ENCODE measurements around the gene PRPF4. TPM values are rescaled to one million over a fixed set of nuclear protein-coding genes. Genes with fewer than 3 reads are reported as not detected.

Gene PRPF4
- total RNA-seq, 1 donor from 2014 or later = 13.2 TPM

DNA sequence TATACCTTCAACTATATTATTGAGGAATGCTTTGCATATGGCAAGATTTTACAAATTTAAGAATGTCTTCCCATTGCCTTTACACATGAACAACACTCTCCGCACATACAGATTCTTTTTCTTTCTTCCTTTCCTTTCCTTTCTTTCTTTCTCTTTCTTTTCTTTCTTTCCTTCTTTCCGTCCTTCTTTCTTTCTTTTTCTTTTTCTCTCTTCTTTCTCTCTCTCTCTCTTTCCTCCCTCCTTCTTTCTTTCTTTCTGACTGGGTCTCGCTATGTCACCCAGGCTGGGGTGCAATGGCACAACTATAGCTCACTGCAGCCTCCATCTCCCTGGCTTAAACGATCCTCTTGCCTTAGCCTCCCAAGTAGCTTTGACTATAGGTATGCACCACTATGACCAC lies 50.8 kb downstream of the PRPF4 start:
- intact Hi-C loops (cut with DNase I) = no loop called here
- DNase-seq (no peak), ATAC-seq (no peak)
- Histone ChIP-seq H3K36me3 (no peaks in the 10 kb centered on the region), H3K27me3 (no peaks in the 10 kb centered on the region), H3K4me3 (no peak overlapping the region), H3K4me1 (no peaks in the 10 kb centered on the region), H3K27ac (no peak overlapping the region), H3K9me3 (no peaks in the 10 kb centered on the region)
- TF ChIP-seq, protein P1, sequence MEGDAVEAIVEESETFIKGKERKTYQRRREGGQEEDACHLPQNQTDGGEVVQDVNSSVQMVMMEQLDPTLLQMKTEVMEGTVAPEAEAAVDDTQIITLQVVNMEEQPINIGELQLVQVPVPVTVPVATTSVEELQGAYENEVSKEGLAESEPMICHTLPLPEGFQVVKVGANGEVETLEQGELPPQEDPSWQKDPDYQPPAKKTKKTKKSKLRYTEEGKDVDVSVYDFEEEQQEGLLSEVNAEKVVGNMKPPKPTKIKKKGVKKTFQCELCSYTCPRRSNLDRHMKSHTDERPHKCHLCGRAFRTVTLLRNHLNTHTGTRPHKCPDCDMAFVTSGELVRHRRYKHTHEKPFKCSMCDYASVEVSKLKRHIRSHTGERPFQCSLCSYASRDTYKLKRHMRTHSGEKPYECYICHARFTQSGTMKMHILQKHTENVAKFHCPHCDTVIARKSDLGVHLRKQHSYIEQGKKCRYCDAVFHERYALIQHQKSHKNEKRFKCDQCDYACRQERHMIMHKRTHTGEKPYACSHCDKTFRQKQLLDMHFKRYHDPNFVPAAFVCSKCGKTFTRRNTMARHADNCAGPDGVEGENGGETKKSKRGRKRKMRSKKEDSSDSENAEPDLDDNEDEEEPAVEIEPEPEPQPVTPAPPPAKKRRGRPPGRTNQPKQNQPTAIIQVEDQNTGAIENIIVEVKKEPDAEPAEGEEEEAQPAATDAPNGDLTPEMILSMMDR (IDR thresholded peaks at IDR 0.05) = no peak

DNA sequence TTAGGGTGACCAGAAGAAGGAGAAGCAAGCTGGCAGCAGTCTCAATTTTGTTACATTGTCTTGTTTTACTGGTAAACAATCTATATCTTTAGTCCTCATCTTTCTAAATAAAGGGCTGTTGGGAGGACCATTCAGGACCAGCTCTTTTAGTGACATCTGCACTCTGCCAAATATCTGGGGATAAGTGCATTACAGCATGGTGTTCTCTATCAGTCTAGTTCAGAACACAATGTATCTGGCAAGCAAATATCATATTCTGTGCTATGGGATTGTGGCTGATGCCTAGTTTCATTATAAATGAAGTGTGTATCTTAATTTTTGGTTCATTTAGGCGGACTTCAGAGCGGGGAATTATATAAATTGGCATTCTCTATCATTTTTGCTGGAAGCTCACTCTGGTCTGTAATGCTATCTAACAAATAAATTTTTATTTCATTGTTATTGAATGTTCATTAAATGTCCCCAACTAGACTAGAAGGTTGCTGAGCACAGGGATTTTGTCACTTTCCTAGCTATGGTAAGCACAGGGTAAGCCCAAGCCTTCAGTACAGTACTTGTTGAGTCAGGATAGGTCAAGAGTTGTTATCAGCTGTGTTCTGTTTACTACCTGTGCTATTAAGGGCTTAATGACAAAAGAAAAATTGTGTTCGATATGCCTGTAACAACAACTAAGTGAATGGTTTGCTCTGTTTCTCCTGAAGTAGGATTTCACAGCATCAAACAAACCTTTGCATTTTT lies 52.8 kb downstream of the PRPF4 start:
- Histone ChIP-seq H3K9me3 (no peaks in the 10 kb centered on the region), H3K27ac (no peak overlapping the region), H3K4me1 (no peaks in the 10 kb centered on the region), H3K27me3 (no peaks in the 10 kb centered on the region), H3K4me3 (no peak overlapping the region), H3K36me3 (no peaks in the 10 kb centered on the region)
- TF ChIP-seq, protein P1 (IDR thresholded peaks at IDR 0.05) = no peak
- intact Hi-C loops (cut with DNase I) = no loop called here
- DNase-seq = no peak
- no peak for ATAC-seq

DNA sequence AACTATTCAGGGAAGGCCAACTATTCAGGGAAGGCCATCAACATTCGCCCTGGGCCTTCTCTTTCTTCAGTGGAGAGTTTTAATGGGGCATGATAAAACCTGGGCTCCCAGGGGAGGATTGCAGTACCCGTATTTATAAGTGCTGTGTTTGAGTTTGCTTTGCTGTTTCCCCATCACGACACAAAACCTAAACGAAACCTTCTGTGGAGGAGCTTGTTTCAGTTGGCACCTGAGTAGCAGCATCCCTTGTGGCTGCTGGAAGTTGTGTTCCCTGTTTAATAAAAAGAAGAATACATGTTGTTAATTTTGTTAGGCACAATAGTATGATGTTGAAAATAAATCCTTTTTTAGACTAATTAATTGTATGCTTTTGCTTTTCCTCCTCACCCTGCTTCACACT lies 56.3 kb downstream of the PRPF4 start:
- no peaks in the 10 kb centered on the region for H3K27me3 ChIP-seq
- no peaks in the 10 kb centered on the region for H3K9me3 ChIP-seq
- no peaks in the 10 kb centered on the region for H3K4me1 ChIP-seq
- TF ChIP-seq, protein P1 (IDR thresholded peaks at IDR 0.05) = no peak
- H3K36me3 ChIP-seq = no peaks in the 10 kb centered on the region
- no peak overlapping the region for H3K27ac ChIP-seq
- DNase-seq = no peak
- no peak overlapping the region for H3K4me3 ChIP-seq
- intact Hi-C loops (cut with DNase I) = no loop called here
- no peak for ATAC-seq

DNA sequence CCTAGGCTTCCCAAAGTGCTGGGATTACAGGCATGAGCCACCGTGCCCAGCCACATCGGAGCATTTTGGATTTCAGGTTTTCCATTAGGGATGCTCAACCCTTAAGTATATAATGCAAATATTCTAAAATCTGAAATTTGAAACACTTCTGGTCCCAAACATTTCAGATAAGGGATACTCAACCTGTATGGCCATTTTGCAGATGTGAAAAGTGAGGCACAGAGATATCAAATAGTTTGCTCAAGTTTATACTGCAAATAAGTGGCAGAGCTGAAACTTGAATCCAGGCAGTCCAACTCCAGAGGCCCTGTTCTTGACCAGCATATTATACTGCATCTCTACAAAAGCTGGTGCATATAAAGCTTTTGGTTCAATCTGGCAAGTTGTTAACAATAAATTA lies 62.3 kb downstream of the PRPF4 start:
- no peaks in the 10 kb centered on the region for H3K27me3 ChIP-seq
- H3K4me1 ChIP-seq = peaks cover 7% of the 10 kb centered on the region
- no peak overlapping the region for H3K4me3 ChIP-seq
- intact Hi-C loops (cut with DNase I) = no loop called here
- DNase-seq = no peak
- TF ChIP-seq, protein P1 (IDR thresholded peaks at IDR 0.05) = no peak
- H3K9me3 ChIP-seq = no peaks in the 10 kb centered on the region
- ATAC-seq = no peak
- H3K27ac ChIP-seq = no peak overlapping the region
- H3K36me3 ChIP-seq = no peaks in the 10 kb centered on the region

DNA sequence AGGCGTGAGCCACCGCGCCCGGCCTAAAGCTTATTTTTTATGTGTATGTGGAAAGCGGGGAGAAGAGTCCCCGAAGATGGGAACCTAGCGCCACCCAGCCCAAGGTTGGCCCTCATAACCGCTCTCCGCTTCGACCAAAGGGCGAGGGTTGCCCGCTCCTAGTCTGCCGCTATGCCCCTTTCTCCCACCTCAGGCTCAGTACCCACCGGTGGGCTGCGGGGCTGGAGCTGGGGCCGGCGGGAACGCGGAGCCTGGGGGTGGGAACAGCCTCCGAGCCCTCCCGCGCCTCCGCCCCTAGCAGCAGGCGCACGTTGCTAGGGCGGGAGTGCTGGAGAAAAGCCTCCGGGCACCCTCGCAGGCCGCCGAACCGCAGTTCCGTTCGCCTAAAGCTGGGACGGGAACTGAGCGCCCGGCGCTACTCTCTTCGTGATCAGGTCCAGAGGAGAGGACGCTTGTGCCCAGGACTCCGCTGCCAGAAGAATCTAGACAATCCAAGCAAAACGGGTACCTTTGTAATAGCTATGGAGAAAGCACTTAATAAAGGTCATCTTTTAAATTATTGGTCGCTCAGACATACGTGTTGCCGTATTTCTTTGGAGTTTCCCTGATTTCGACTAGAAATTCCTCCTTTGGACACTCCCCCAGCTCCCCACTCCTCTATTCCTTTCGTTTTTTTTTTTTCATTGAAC lies 64.7 kb downstream of the PRPF4 start, which contains the start of gene WDR31:
Gene WDR31, minus strand, starts transcription at position 265 of the 689 bp plus-strand sequence. CDS start 8,253 bp downstream, outside the sequence.
- TF ChIP-seq, protein P1 (IDR thresholded peaks at IDR 0.05) = no peak
- Histone ChIP-seq H3K27ac (peak within 1 kb of the TSS; percentile 80), H3K4me1 (peaks cover 10% of the 10 kb centered on the region), H3K9me3 (no peaks in the 10 kb centered on the region), H3K36me3 (no peaks in the 10 kb centered on the region), H3K4me3 (peak within 1 kb of the TSS; percentile 90), H3K27me3 (no peaks in the 10 kb centered on the region)
- ATAC-seq (peak; percentile 99), DNase-seq (peak; percentile 93)
- intact Hi-C loops (cut with DNase I) = no loop called here

Measured in upper lobe of right lung (tissue), 1 donor.